ENCODE data around the gene TRIM45.
"Not testable (repeated sequence)": the region's sequence is repeated elsewhere in the genome, so short reads cannot be mapped to it uniquely, and the experiment has no call there.

Gene TRIM45

DNA sequence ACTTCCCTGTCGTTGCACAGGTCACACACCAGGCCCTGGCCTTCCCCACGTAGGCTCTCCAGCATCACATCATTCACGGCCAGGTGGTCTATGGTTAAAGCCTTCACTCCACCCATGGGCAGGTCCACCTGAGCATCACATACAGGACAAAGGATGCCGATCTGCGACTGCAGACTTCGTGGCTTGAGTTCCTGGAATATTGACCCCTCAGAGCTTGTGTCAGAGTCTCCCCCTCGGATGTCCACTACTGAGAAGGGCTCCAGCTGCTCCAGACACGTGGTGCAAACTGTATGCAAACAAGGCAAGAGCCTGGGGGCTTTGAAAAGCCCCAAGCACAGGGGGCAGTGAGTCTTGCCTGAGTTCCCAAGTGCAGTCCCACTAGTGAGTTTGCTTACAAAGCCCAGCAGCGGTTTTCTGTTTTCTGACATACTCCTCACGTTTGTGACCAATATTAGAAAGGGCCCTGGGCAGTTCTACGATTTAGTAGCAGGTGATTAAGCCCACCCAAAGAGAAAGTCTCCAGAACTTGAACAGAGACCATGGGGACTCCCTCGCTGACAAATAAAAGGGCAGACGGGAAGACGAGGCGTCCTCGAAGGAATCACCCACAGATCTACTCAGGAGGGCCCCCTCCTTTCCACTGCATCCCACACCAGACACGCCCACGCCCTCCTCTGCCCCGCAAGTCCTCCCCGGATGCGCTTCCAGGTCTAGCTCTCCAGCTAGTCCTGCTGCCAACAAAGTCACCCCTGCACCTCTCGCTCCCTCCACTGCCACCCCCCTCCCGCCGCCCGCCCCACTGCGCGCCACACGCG is 568 bp downstream of the TRIM45 start:
- Histone ChIP-seq H3K36me3 (ENCODE audit: control insufficient read depth, insufficient read depth, low read length) (no peaks in the 10 kb centered on the region), H3K27me3 (replicated peaks; ENCODE audit: control insufficient read depth, insufficient read depth, low read length) (no peaks in the 10 kb centered on the region; the same call in none of the 2 replicates), H3K4me3 (replicated peaks; ENCODE audit: low read depth, low read length) (peak overlapping the region; percentile 80)
- TF ChIP-seq, protein P1, sequence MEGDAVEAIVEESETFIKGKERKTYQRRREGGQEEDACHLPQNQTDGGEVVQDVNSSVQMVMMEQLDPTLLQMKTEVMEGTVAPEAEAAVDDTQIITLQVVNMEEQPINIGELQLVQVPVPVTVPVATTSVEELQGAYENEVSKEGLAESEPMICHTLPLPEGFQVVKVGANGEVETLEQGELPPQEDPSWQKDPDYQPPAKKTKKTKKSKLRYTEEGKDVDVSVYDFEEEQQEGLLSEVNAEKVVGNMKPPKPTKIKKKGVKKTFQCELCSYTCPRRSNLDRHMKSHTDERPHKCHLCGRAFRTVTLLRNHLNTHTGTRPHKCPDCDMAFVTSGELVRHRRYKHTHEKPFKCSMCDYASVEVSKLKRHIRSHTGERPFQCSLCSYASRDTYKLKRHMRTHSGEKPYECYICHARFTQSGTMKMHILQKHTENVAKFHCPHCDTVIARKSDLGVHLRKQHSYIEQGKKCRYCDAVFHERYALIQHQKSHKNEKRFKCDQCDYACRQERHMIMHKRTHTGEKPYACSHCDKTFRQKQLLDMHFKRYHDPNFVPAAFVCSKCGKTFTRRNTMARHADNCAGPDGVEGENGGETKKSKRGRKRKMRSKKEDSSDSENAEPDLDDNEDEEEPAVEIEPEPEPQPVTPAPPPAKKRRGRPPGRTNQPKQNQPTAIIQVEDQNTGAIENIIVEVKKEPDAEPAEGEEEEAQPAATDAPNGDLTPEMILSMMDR (IDR thresholded peaks at IDR 0.05; ENCODE audit: insufficient read depth, low read length, poor library complexity, severe bottlenecking): no peak
- DNase-seq (ENCODE audit: extremely low read depth, insufficient read length): no peak

DNA sequence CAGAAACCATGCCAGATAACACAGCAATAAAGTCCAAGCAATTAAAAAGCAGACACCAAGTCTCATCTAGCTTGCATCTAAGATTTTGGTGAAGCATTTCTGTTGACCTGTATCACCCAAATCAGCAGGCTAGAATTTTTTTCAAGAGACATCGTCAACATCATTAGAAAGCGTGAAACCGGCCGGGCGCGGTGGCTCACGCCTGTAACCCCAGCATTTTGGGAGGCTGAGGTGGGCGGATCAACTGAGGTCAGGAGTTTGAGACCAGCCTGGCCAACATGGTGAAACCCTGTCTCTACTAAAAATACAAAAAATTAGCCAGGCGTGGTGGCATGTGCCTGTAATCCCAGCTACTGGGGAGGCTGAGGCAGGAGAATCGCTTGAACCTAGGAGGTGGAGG is 2.4 kb downstream of the TRIM45 start:
- not testable (repeated sequence) for DNase-seq (ENCODE audit: extremely low read depth, insufficient read length); H3K36me3 ChIP-seq (ENCODE audit: control insufficient read depth, insufficient read depth, low read length); H3K4me3 ChIP-seq (replicated peaks; ENCODE audit: low read depth, low read length); H3K27me3 ChIP-seq (replicated peaks; ENCODE audit: control insufficient read depth, insufficient read depth, low read length)

DNA sequence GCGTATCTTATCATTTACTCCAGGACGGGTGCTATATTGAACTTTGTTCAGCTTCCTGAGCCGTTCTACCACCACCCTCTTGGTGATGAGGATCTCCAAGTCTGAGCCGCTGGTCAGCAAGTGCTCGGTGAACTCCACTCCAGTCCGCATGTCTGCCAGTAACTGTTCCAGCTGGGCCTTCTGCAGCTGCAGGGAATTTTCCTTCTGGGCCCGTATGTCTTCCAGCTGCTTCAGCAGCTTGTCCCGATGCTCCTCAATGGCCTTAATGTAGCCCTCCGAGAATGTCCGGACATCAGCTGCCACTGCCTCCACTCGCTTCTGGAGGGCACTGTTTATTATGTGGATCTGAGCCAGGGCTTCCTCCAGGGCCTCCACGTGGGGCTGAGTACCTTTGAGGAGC is 3.4 kb downstream of the TRIM45 start:
- Histone ChIP-seq H3K4me3 (replicated peaks; ENCODE audit: low read depth, low read length) (no peak overlapping the region), H3K36me3 (ENCODE audit: control insufficient read depth, insufficient read depth, low read length) (no peaks in the 10 kb centered on the region), H3K27me3 (replicated peaks; ENCODE audit: control insufficient read depth, insufficient read depth, low read length) (no peaks in the 10 kb centered on the region)
- DNase-seq (ENCODE audit: extremely low read depth, insufficient read length): no peak
- TF ChIP-seq, protein P1 (IDR thresholded peaks at IDR 0.05; ENCODE audit: insufficient read depth, low read length, poor library complexity, severe bottlenecking): no peak

DNA sequence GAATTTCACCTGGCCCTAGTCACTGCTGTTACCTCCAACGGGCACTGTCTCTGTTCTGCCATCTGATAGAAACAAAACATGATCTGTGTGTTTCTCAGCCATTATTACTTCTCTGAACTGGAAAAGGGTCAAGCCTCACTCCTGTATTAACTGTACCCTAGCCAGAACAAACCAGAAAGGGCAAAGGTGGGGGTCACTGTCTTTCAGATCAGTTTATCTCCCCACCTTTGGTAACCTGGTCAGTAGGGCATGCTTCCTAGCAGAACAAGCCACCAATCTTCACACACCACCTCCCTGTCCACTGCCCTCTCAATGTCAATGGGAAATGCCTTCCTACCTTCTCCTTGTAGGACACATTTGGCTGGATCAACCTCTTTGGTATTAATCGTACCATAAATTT is 3.9 kb downstream of the TRIM45 start:
- Histone ChIP-seq H3K27me3 (replicated peaks; ENCODE audit: control insufficient read depth, insufficient read depth, low read length) (no peaks in the 10 kb centered on the region), H3K4me3 (replicated peaks; ENCODE audit: low read depth, low read length) (no peak overlapping the region), H3K36me3 (ENCODE audit: control insufficient read depth, insufficient read depth, low read length) (no peaks in the 10 kb centered on the region)
- no peak for DNase-seq (ENCODE audit: extremely low read depth, insufficient read length)
- TF ChIP-seq, protein P1 (IDR thresholded peaks at IDR 0.05; ENCODE audit: insufficient read depth, low read length, poor library complexity, severe bottlenecking): no peak

DNA sequence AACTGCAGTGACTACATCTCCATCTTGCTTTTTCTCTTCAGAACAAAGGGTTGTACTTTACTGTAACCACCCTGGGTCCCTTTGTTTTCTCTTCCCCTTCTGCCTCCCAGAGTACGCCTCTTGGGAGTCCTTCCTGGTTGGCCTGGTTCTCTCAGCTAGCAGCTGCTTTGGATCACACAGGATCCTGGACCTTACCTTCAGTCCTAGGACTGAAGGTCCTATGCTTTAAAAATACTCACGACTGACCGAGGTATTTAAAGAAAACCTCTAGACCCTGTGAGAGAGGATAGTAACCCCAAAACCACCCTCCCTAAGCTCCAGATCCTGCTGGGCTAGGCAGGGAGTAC is 4.8 kb downstream of the TRIM45 start:
- Histone ChIP-seq H3K27me3 (replicated peaks; ENCODE audit: control insufficient read depth, insufficient read depth, low read length) (no peaks in the 10 kb centered on the region), H3K36me3 (ENCODE audit: control insufficient read depth, insufficient read depth, low read length) (no peaks in the 10 kb centered on the region), H3K4me3 (replicated peaks; ENCODE audit: low read depth, low read length) (no peak overlapping the region)
- DNase-seq (ENCODE audit: extremely low read depth, insufficient read length): no peak
- TF ChIP-seq, protein P1 (IDR thresholded peaks at IDR 0.05; ENCODE audit: insufficient read depth, low read length, poor library complexity, severe bottlenecking): no peak

DNA sequence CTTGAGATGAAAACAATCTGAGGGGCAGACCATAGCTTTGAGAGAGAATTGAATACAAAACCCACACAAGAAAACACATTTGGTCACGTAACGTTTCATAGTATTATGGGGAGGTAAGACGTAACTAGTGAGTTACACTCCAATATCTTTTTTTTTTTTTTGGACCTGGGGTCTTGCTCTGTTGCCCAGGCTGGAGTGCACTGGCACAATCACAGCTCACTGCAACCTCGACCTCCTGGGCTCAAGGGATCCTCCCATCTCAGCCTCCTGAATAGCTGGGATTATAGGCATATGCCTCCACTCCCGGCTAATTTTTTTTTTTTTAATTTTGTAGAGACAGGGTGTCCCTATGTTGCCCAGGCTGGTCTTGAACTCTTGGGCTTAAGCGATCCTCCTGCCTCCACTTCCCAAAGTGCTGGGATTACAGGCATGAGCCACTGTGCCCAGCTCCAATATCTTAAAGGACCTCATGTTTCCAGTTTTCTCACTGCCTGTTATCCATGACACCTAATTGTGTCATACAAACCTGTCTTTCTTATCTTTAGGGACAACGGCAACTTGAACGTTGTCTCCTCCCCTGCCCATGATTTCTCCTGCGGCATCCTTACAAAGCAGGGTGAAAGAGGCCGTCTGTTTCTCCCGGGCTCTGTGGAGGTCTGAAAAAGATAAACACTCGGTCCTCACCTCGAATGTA is 5.3 kb downstream of the TRIM45 start:
- Histone ChIP-seq H3K27me3 (replicated peaks; ENCODE audit: control insufficient read depth, insufficient read depth, low read length) (no peaks in the 10 kb centered on the region), H3K4me3 (replicated peaks; ENCODE audit: low read depth, low read length) (no peak overlapping the region), H3K36me3 (ENCODE audit: control insufficient read depth, insufficient read depth, low read length) (no peaks in the 10 kb centered on the region)
- no peak for DNase-seq (ENCODE audit: extremely low read depth, insufficient read length)
- TF ChIP-seq, protein P1 (IDR thresholded peaks at IDR 0.05; ENCODE audit: insufficient read depth, low read length, poor library complexity, severe bottlenecking): no peak

Measured in GM06990 (cell line).